ENCODE data around the gene SIMC1. TPM values are rescaled to one million over a fixed set of nuclear protein-coding genes. Genes with fewer than 3 reads are reported as not detected.
"Not testable (repeated sequence)": the region's sequence is repeated elsewhere in the genome, so short reads cannot be mapped to it uniquely, and the experiment has no call there.

SIMC1 gene
- total RNA-seq, 1 experiment from 2014 or later = 17.9 TPM

DNA sequence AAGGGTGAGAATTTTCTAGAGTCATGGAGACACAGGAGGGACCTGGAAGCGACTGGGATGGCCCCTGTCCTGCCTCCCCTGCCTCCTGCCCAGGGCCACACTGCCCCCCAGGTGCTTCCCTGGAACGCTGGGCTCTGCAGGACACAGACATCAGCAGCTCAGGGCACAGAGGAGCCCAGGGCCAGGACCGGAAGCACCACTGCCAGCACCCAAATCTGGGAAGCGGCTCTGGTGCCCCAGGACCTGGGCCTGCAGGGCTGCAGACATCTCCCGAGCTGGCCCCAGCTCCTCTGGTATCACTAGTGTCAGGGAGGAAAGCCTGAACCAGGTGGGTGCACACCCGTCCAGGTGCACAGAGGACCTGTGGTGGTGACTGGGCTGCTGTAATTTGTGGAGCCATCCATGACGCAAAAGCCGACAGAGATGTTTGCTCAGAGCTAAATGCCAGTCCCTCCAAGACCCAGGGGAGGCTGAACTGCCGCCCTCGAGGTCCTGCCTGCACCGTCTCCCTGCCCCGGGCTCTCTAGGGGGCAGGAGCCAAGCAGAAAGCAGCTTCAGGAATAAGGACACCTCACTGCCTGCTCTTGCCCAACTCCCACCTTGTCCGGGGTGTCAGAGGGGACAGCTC lies 46.0 kb upstream of the SIMC1 start:
- no peak overlapping the region for H3K27ac Mint-ChIP-seq
- DNase-seq (ENCODE audit: low spot score) (no peak), ATAC-seq (no peak)
- peaks cover 30% of the 10 kb centered on the region for H3K27me3 Mint-ChIP-seq (ENCODE audit: low read depth)
- H3K9me3 Mint-ChIP-seq = no peaks in the 10 kb centered on the region
- no peak overlapping the region for H3K4me3 Mint-ChIP-seq
- TF ChIP-seq OVOL2 (CRISPR knock-in tag; IDR thresholded peaks at IDR 0.05; ENCODE audit: borderline replicate concordance) (no peak), ATF6 (CRISPR knock-in tag; IDR thresholded peaks at IDR 0.05) (no peak), HMGA2 (CRISPR knock-in tag; IDR thresholded peaks at IDR 0.05) (no peak), ARID4B (CRISPR knock-in tag; IDR thresholded peaks at IDR 0.05; ENCODE audit: borderline replicate concordance) (no peak), ZNF425 (CRISPR knock-in tag; conservative IDR thresholded peaks at IDR 0.05) (no peak), HMGXB4 (CRISPR knock-in tag; IDR thresholded peaks at IDR 0.05) (no peak), MLX (CRISPR knock-in tag; IDR thresholded peaks at IDR 0.05) (no peak), NFE2L1 (CRISPR knock-in tag; IDR thresholded peaks at IDR 0.05) (no peak), PRRX2 (CRISPR knock-in tag; IDR thresholded peaks at IDR 0.05) (no peak), ELF4 (CRISPR knock-in tag; IDR thresholded peaks at IDR 0.05; ENCODE audit: low read depth) (no peak), NFYB (CRISPR knock-in tag; conservative IDR thresholded peaks at IDR 0.05; ENCODE audit: low read depth) (no peak)
- TF ChIP-seq, protein P1, sequence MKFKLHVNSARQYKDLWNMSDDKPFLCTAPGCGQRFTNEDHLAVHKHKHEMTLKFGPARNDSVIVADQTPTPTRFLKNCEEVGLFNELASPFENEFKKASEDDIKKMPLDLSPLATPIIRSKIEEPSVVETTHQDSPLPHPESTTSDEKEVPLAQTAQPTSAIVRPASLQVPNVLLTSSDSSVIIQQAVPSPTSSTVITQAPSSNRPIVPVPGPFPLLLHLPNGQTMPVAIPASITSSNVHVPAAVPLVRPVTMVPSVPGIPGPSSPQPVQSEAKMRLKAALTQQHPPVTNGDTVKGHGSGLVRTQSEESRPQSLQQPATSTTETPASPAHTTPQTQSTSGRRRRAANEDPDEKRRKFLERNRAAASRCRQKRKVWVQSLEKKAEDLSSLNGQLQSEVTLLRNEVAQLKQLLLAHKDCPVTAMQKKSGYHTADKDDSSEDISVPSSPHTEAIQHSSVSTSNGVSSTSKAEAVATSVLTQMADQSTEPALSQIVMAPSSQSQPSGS (CRISPR knock-in tag; IDR thresholded peaks at IDR 0.05; ENCODE audit: borderline replicate concordance, low read depth) = no peak
- TF ChIP-seq, protein P2, sequence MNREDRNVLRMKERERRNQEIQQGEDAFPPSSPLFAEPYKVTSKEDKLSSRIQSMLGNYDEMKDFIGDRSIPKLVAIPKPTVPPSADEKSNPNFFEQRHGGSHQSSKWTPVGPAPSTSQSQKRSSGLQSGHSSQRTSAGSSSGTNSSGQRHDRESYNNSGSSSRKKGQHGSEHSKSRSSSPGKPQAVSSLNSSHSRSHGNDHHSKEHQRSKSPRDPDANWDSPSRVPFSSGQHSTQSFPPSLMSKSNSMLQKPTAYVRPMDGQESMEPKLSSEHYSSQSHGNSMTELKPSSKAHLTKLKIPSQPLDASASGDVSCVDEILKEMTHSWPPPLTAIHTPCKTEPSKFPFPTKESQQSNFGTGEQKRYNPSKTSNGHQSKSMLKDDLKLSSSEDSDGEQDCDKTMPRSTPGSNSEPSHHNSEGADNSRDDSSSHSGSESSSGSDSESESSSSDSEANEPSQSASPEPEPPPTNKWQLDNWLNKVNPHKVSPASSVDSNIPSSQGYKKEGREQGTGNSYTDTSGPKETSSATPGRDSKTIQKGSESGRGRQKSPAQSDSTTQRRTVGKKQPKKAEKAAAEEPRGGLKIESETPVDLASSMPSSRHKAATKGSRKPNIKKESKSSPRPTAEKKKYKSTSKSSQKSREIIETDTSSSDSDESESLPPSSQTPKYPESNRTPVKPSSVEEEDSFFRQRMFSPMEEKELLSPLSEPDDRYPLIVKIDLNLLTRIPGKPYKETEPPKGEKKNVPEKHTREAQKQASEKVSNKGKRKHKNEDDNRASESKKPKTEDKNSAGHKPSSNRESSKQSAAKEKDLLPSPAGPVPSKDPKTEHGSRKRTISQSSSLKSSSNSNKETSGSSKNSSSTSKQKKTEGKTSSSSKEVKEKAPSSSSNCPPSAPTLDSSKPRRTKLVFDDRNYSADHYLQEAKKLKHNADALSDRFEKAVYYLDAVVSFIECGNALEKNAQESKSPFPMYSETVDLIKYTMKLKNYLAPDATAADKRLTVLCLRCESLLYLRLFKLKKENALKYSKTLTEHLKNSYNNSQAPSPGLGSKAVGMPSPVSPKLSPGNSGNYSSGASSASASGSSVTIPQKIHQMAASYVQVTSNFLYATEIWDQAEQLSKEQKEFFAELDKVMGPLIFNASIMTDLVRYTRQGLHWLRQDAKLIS (CRISPR knock-in tag; IDR thresholded peaks at IDR 0.05; ENCODE audit: borderline replicate concordance) = no peak
- H3K36me3 Mint-ChIP-seq = no peaks in the 10 kb centered on the region
- ChIA-PET POLR2A (no interaction called here), CTCF (no interaction called here)
- 0 out of 2 replicates have a peak, but pooled peaks cover 2% of the 10 kb centered on the region for H3K4me1 Mint-ChIP-seq

DNA sequence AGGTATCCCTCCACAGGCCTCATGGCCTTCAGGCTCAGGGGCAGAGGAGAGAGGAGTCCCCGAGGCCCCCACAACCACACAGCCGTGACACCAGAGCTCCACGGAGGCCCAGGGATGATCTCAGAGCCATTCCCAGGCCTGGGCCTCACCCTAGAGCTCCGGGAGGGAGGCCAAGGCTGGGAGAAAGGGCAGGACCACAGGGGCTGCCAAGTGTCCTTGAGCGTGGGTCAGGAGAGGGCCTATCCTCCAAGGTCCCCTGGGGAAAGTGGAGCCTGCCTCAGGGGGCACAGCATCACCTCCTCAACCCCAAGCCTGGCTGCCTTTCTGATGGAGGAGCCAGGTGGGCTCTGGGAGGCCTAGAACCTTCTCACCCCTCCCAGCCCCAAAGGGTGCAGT lies 45.5 kb upstream of the SIMC1 start:
- H3K27ac Mint-ChIP-seq; DNase-seq (ENCODE audit: low spot score); H3K4me3 Mint-ChIP-seq; CTCF ChIA-PET; ATAC-seq; H3K9me3 Mint-ChIP-seq; H3K4me1 Mint-ChIP-seq; H3K36me3 Mint-ChIP-seq; POLR2A ChIA-PET: not testable (repeated sequence)
- peaks cover 35% of the 10 kb centered on the region for H3K27me3 Mint-ChIP-seq (ENCODE audit: low read depth)

- H3K27ac Mint-ChIP-seq; DNase-seq (ENCODE audit: low spot score); H3K36me3 Mint-ChIP-seq; H3K9me3 Mint-ChIP-seq; ATAC-seq; POLR2A ChIA-PET; H3K4me1 Mint-ChIP-seq; CTCF ChIA-PET: not testable (repeated sequence)
- Mint-ChIP-seq H3K4me3 (peak overlapping the region; percentile 49; the same call in 1 of the 2 replicates), H3K27me3 (ENCODE audit: low read depth) (peaks cover 45% of the 10 kb centered on the region)
Measured at GRCh38 chr5:176193636-176194035, 44.6 kb upstream of the SIMC1 start.
